ENCODE results near the gene SKA2. TPM values are rescaled to one million over a fixed set of nuclear protein-coding genes. Genes with fewer than 3 reads are reported as not detected.

SKA2 gene
- total and polyA plus RNA-seq, 10 of the 15 experiments (the other 5 are each of a cell fraction or from before 2014, with no cell fraction given), result 40.3 to 137 (median 112) TPM

- in situ Hi-C loops (cut with MboI), result no loop called here
- H3K27ac ChIP-seq (ENCODE audit: control insufficient read depth, insufficient read depth), result no peak overlapping the region
- TF ChIP-seq ZNF687 (IDR thresholded peaks at IDR 0.05) (no peak), EGR1 (IDR thresholded peaks at IDR 0.05; ENCODE audit: borderline replicate concordance in 1 of 2, low read depth in 2 of 2, low read length in 2 of 2) (no peak), ZNF24 (IDR thresholded peaks at IDR 0.05) (no peak), KAT2A (conservative IDR thresholded peaks at IDR 0.05; ENCODE audit: control insufficient read depth, low read depth, low read length) (no peak), RBBP5 (conservative IDR thresholded peaks at IDR 0.05) (no peak), NRF1 (conservative IDR thresholded peaks at IDR 0.05; ENCODE audit: low read depth, low read length) (no peak), CHD4 (IDR thresholded peaks at IDR 0.05) (no peak), NR2C2 (IDR thresholded peaks at IDR 0.05; ENCODE audit: borderline replicate concordance, control insufficient read depth, insufficient read length, low read depth) (no peak), YBX1 (IDR thresholded peaks at IDR 0.05) (no peak), HDAC2 (IDR thresholded peaks at IDR 0.05) (no peak), REST (IDR thresholded peaks at IDR 0.05; ENCODE audit: low read depth, low read length) (no peak), NKRF (conservative IDR thresholded peaks at IDR 0.05) (no peak)
- RAD21 ChIA-PET (ENCODE audit: unreplicated experiment), result interaction anchor here (0.5 to 1.4 kb wide), 3 partner anchors 10 to 917 kb away, joined by 3 to 4 read pairs (median 3); partner anchors contain the start of gene HEATR6
- CTCF ChIA-PET, result interaction anchor here (0.6 to 1.1 kb wide), 2 partner anchors 55 to 199 kb away, joined by 3 to 5 read pairs; partner anchors contain the start of gene TRIM37
- 97% methylated on average over 2 of the region's 2 CpGs for WGBS (ENCODE audit: insufficient coverage, insufficient replicate concordance, low lambda C conversion rate, missing lambda C conversion rate)
- peaks cover 83% of the 10 kb centered on the region for H3K79me2 ChIP-seq (ENCODE audit: control insufficient read depth, insufficient read depth, low read length)
- no peak overlapping the region for H3K4me2 ChIP-seq (ENCODE audit: control insufficient read depth, insufficient read depth)
- intact Hi-C loops (cut with micrococcal nuclease; ENCODE audit: unreplicated experiment), result no loop called here
- H3K4me1 ChIP-seq (ENCODE audit: control insufficient read depth, insufficient read depth, low read length), result peaks cover 22% of the 10 kb centered on the region
- peak; percentile 13 for FAIRE-seq
- no peak overlapping the region for H2AFZ ChIP-seq (ENCODE audit: control insufficient read depth, low read depth, low read length)
- POLR2A ChIA-PET, result interaction anchor here (0.6 to 1.5 kb wide), 3 partner anchors 10 to 462 kb away, joined by 3 to 9 read pairs (median 3); partner anchors contain the start of gene GDPD1
- no peaks in the 10 kb centered on the region for H3K9me3 ChIP-seq (replicated peaks; ENCODE audit: control insufficient read depth, insufficient read depth, low read length)
- SMC1A ChIA-PET (ENCODE audit: uncharacterized antibody, unreplicated experiment), result interaction anchor here (0.8 to 1.5 kb wide), 2 partner anchors 49 to 53 kb away, joined by 3 to 5 read pairs; no protein-coding TSS in a partner anchor
- no TSS peak for BruUV-seq (replicated peaks)
- no peaks in the 10 kb centered on the region for H3K36me3 ChIP-seq (ENCODE audit: control insufficient read depth in 2 of 2, insufficient read depth in 2 of 2, low read length in 1 of 2)
- no peaks in the 10 kb centered on the region for H3K27me3 ChIP-seq (replicated peaks in 1 of 2; ENCODE audit: control insufficient read depth in 2 of 2, insufficient read depth in 2 of 2, low read length in 1 of 2)
- no peak overlapping the region for H3K4me3 ChIP-seq
- no peak for ATAC-seq
- H4K20me1 ChIP-seq (ENCODE audit: control insufficient read depth, insufficient read depth), result no peaks in the 10 kb centered on the region
- no peak overlapping the region for H3K9ac ChIP-seq (ENCODE audit: control insufficient read depth, insufficient read depth, low read length)
- DNase-seq (ENCODE audit: low read depth, low spot score), result no peak
Observed at GRCh38 chr17:59161477-59161876, 6.5 kb upstream of the SKA2 start.
